Neural cell (in vitro differentiated cells): ENCODE data around the gene TMPRSS4. TPM values are rescaled to one million over a fixed set of nuclear protein-coding genes. Genes with fewer than 3 reads are reported as not detected.

Experiments
- H2AFZ ChIP-seq: fragments of 200-600, 300-800 bp; sonication (generic), shearing (Covaris generic); 2 replicates; pipeline ENCODE4 v1.6.0; 2014; ENCODE audit warnings: low read depth, mild to moderate bottlenecking, antibody characterized with exemption, low read length, moderate library complexity
- H3F3A ChIP-seq: fragments of 200-600 bp; shearing (Covaris generic); 2 replicates; pipeline ENCODE4 v1.6.1; 2016; ENCODE audit warnings: mild to moderate bottlenecking, moderate library complexity, mixed read lengths, antibody characterized with exemption, low read length; ENCODE audit not compliant: insufficient read depth, poor library complexity, severe bottlenecking
- H3K27ac ChIP-seq: fragments of 200-600, 300-800 bp; sonication (generic), shearing (Covaris generic); 2 replicates; pipeline ENCODE4 v1.5.1; 2014; ENCODE audit warnings: mild to moderate bottlenecking, low read length, moderate library complexity
- H3K27me3 ChIP-seq: fragments of 300-800, 200-600 bp; sonication (generic), shearing (Covaris generic); 2 replicates; pipeline ENCODE4 v1.6.0; 2014; ENCODE audit warnings: mild to moderate bottlenecking, low read depth, low read length, moderate library complexity; ENCODE audit not compliant: insufficient read depth
- H3K36me3 ChIP-seq: fragments of 300-800, 200-600 bp; sonication (generic), shearing (Covaris generic); 2 replicates; pipeline ENCODE4 v1.5.1; 2014; ENCODE audit warnings: mild to moderate bottlenecking, antibody characterized with exemption, low read length, moderate library complexity; ENCODE audit not compliant: insufficient read depth
- H3K4me2 ChIP-seq: fragments of 300-800, 200-600 bp; sonication (generic), shearing (Covaris generic); 2 replicates; pipeline ENCODE4 v1.6.0; 2014; ENCODE audit warnings: mild to moderate bottlenecking, low read length
- H3K4me3 ChIP-seq: fragments of 300-800, 200-600 bp; sonication (generic), shearing (Covaris generic); 2 replicates; pipeline ENCODE4 v1.5.1; 2014; ENCODE audit warnings: mild to moderate bottlenecking, low read length, moderate library complexity
- H3K79me2 ChIP-seq: fragments of 200-600 bp; shearing (Covaris generic); replicated peaks from 2 replicates; pipeline ENCODE4 v1.6.0; 2014; ENCODE audit warnings: mild to moderate bottlenecking, low read length, moderate library complexity; ENCODE audit not compliant: insufficient read depth
- H3K9ac ChIP-seq: fragments of 300-800, 200-600 bp; sonication (generic), shearing (Covaris generic); 2 replicates; pipeline ENCODE4 v1.6.1; 2016; ENCODE audit warnings: mild to moderate bottlenecking, low read length, mixed read lengths
- H3K9me2 ChIP-seq: fragments of 200-600 bp; shearing (Covaris generic); 2 replicates; pipeline ENCODE4 v1.6.1; 2016; ENCODE audit warnings: mild to moderate bottlenecking, low read length, mixed read lengths; ENCODE audit not compliant: insufficient read depth
- H3K9me3 ChIP-seq: fragments of 200-600, 300-800 bp; sonication (generic), shearing (Covaris generic); 2 replicates; pipeline ENCODE4 v1.6.1; 2016; ENCODE audit warnings: mild to moderate bottlenecking, mixed run types, low read length, moderate library complexity, mixed read lengths
- H4K20me1 ChIP-seq: fragments of 200-600 bp; shearing (Covaris generic); 2 replicates; pipeline ENCODE4 v1.6.1; 2016; ENCODE audit warnings: mild to moderate bottlenecking, mixed run types; ENCODE audit not compliant: insufficient read depth
- EP300 ChIP-seq: fragments of 450-650 bp; conservative IDR thresholded peaks from 2 replicates; pipeline ENCODE4 v1.6.1; 2014; ENCODE audit warnings: antibody characterized with exemption, mild to moderate bottlenecking, moderate library complexity; ENCODE audit not compliant: poor library complexity, severe bottlenecking
- EZH2 ChIP-seq: fragments of 200-600, 300-800 bp; shearing (Covaris generic), sonication (generic); IDR thresholded peaks from 2 replicates; pipeline ENCODE4 v1.6.1; 2014; ENCODE audit warnings: antibody characterized with exemption, low read length, borderline replicate concordance, mild to moderate bottlenecking; ENCODE audit not compliant: insufficient read depth, poor library complexity, severe bottlenecking
- MXI1 ChIP-seq: fragments of 450-650 bp; conservative IDR thresholded peaks from 2 replicates; pipeline ENCODE4 v1.6.1; 2014; ENCODE audit warnings: antibody characterized with exemption, mild to moderate bottlenecking; ENCODE audit not compliant: poor library complexity, severe bottlenecking
- POLR2AphosphoS5 ChIP-seq: IDR thresholded peaks from 2 replicates; pipeline ENCODE4 v1.6.1; 2012
- RAD21 ChIP-seq: fragments of 450-650 bp; conservative IDR thresholded peaks from 2 replicates; pipeline ENCODE4 v1.6.1; 2014; ENCODE audit warnings: antibody characterized with exemption, mild to moderate bottlenecking, moderate library complexity
- REST ChIP-seq: IDR thresholded peaks from 2 replicates; pipeline ENCODE4 v1.6.1; 2012; ENCODE audit warnings: borderline replicate concordance
- SMC3 ChIP-seq: fragments of 450-650 bp; conservative IDR thresholded peaks from 2 replicates; pipeline ENCODE4 v1.6.1; 2014; ENCODE audit warnings: antibody characterized with exemption, mild to moderate bottlenecking, moderate library complexity; ENCODE audit not compliant: poor library complexity
- TAF1 ChIP-seq: IDR thresholded peaks from 2 replicates; pipeline ENCODE4 v1.6.1; 2012; ENCODE audit warnings: low read depth
- polyA plus RNA-seq: library from polyadenylated mRNA; depleted of rRNA; stranded (reverse); fragments of >200 nt; gene quantifications from 2 replicates; pipeline ENCODE4 v1.2.3, GENCODE V29; 2014
- TF ChIP-seq, protein P1 (sequence below): fragments of 450-650 bp; IDR thresholded peaks from 2 replicates; pipeline ENCODE4 v1.5.1; 2014; ENCODE audit warnings: antibody characterized with exemption, mild to moderate bottlenecking, moderate library complexity; ENCODE audit not compliant: poor library complexity, severe bottlenecking

The TMPRSS4 gene
- polyA plus RNA-seq, 1 donor from 2014 or later: not detected

DNA sequence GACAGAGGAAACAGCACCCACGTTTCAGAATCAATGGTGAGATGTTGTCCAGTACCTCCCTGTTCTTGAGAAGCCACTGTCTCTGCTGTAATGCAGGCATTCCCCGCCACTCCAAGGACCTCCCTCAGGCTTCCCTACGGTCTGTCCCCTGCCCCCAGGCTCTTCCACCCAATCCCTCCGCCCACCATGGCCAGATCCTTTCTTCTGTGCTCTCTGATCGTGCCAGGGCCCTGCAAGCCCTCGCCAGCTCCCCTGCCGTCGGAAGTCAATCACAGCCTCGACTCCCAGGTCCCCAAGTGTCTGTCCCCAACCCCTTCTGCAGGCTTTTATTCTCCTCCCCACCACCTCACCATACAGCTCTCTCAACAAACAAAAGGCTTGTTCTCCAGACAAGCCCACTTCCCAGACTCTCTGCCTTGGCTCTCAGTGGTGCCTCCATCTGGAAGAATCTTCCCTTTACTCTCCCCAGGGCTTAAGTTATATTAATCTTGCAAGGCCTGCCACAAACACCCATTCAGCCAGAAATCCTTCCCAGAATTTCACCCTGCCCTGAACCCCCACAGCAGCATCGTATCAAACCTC is 62.1 kb downstream of the TMPRSS4 start:
- Histone ChIP-seq H3K9me2 (no peaks in the 10 kb centered on the region), H4K20me1 (no peaks in the 10 kb centered on the region), H3K79me2 (no peaks in the 10 kb centered on the region), H3K27me3 (peaks cover 4% of the 10 kb centered on the region), H3F3A (no peaks in the 10 kb centered on the region), H3K9me3 (no peaks in the 10 kb centered on the region), H3K9ac (no peak overlapping the region), H3K27ac (no peak overlapping the region), H3K36me3 (no peaks in the 10 kb centered on the region), H3K4me2 (no peak overlapping the region), H2AFZ (no peak overlapping the region), H3K4me3 (no peak overlapping the region)
- TF ChIP-seq EP300: no peak
- TF ChIP-seq RAD21: no peak
- TF ChIP-seq TAF1: no peak
- no peak for TF ChIP-seq POLR2AphosphoS5
- no peak for TF ChIP-seq MXI1
- TF ChIP-seq, protein P1, sequence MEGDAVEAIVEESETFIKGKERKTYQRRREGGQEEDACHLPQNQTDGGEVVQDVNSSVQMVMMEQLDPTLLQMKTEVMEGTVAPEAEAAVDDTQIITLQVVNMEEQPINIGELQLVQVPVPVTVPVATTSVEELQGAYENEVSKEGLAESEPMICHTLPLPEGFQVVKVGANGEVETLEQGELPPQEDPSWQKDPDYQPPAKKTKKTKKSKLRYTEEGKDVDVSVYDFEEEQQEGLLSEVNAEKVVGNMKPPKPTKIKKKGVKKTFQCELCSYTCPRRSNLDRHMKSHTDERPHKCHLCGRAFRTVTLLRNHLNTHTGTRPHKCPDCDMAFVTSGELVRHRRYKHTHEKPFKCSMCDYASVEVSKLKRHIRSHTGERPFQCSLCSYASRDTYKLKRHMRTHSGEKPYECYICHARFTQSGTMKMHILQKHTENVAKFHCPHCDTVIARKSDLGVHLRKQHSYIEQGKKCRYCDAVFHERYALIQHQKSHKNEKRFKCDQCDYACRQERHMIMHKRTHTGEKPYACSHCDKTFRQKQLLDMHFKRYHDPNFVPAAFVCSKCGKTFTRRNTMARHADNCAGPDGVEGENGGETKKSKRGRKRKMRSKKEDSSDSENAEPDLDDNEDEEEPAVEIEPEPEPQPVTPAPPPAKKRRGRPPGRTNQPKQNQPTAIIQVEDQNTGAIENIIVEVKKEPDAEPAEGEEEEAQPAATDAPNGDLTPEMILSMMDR: no peak
- TF ChIP-seq SMC3: no peak
- no peak for TF ChIP-seq EZH2
- TF ChIP-seq REST: no peak

DNA sequence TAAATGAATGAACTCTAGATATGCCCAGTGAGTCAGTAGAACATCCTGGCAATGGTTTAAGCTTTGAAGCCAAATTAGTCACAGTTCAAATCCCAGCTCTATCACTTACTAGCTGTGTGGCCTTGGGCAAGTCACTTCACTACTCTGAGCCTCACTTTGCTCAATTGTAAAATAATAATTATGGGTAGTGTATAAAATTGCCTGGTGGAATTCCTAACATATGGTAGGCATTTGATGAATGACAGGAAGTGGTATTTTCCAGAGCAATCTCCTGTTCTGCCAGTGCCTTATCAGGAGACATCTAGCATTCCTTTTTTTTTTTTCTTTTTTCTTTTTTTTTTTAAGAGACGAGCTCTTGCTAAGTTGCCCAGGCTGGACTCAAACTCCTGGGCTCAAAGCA is 62.7 kb downstream of the TMPRSS4 start:
- TF ChIP-seq SMC3 (no peak), POLR2AphosphoS5 (no peak), EP300 (no peak), TAF1 (no peak), MXI1 (no peak), RAD21 (no peak), EZH2 (no peak), REST (no peak)
- TF ChIP-seq, protein P1: no peak
- H3K79me2 ChIP-seq: no peaks in the 10 kb centered on the region
- H2AFZ ChIP-seq: no peak overlapping the region
- H3K4me3 ChIP-seq: no peak overlapping the region
- no peak overlapping the region for H3K9ac ChIP-seq
- no peak overlapping the region for H3K27ac ChIP-seq
- H3F3A ChIP-seq: no peaks in the 10 kb centered on the region
- no peaks in the 10 kb centered on the region for H3K9me2 ChIP-seq
- H3K4me2 ChIP-seq: no peak overlapping the region
- no peaks in the 10 kb centered on the region for H4K20me1 ChIP-seq
- peaks cover 6% of the 10 kb centered on the region for H3K27me3 ChIP-seq
- H3K9me3 ChIP-seq: no peaks in the 10 kb centered on the region
- H3K36me3 ChIP-seq: no peaks in the 10 kb centered on the region
